SK-N-SH (cell line): Measurements from ENCODE around the gene CACNA2D4.

Source experiments
- CTCF ChIP-seq: fragments of 200-600 bp; sonication (generic); IDR thresholded peaks from 2 replicates; pipeline ENCODE4 v1.6.1; 2017; ENCODE audit warnings: antibody characterized with exemption, mild to moderate bottlenecking, moderate library complexity
- EP300 ChIP-seq, 2 experiments: IDR thresholded peaks; 2 replicates each; pipeline versions ENCODE4 v1.4.0 to v1.6.1; 2012; ENCODE audit warnings: borderline replicate concordance in 1 of 2, low read depth in 1 of 2, low read length in 1 of 2
- FOXJ3 ChIP-seq: sonication (generic); formaldehyde crosslinking; IDR thresholded peaks from 2 replicates; pipeline ENCODE4 v1.5.1; 2020; ENCODE audit warnings: mild to moderate bottlenecking, missing genetic modification reagents
- GABPA ChIP-seq: IDR thresholded peaks from 2 replicates; pipeline ENCODE4 v1.4.0; 2012; ENCODE audit warnings: low read depth, mild to moderate bottlenecking
- MXI1 ChIP-seq: IDR thresholded peaks from 2 replicates; pipeline ENCODE4 v1.6.1; 2012; ENCODE audit warnings: mild to moderate bottlenecking, low read depth, low read length, improper control_type of control experiment
- RAD21 ChIP-seq: IDR thresholded peaks from 2 replicates; pipeline ENCODE4 v1.6.1; 2012; ENCODE audit warnings: mild to moderate bottlenecking, low read length
- TF ChIP-seq, protein P1 (sequence below): fragments of 150-350 bp; IDR thresholded peaks from 2 replicates; pipeline ENCODE4 v1.6.1; 2017; ENCODE audit warnings: antibody characterized with exemption, low read length, low read depth, borderline replicate concordance

- TF ChIP-seq RAD21 (no peak), CTCF (no peak), MXI1 (no peak), GABPA (no peak), EP300 (IDR thresholded peaks at IDR 0.05; ENCODE audit: borderline replicate concordance in 1 of 2, low read depth in 1 of 2, low read length in 1 of 2) (no peak), FOXJ3 (no peak)
- TF ChIP-seq, protein P1, sequence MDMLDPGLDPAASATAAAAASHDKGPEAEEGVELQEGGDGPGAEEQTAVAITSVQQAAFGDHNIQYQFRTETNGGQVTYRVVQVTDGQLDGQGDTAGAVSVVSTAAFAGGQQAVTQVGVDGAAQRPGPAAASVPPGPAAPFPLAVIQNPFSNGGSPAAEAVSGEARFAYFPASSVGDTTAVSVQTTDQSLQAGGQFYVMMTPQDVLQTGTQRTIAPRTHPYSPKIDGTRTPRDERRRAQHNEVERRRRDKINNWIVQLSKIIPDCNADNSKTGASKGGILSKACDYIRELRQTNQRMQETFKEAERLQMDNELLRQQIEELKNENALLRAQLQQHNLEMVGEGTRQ, result no peak
Measured at GRCh38 chr12:1826867-1827705, 91.4 kb downstream of the CACNA2D4 start.
